HepG2 (cell line): ENCODE measurements around the gene PRIM2. TPM values are rescaled to one million over a fixed set of nuclear protein-coding genes. Genes with fewer than 3 reads are reported as not detected.

Experiments used
- ATAC-seq: fragments of 200-7000 bp; cut with Tn5 transposase; 3 replicates; pipeline ENCODE4 v1.9.1; 2020; ENCODE audit warnings: mild to moderate bottlenecking, moderate library complexity
- BruUV-seq: library from RNA; stranded (reverse); fragments of 400-500 nt; replicated peaks from 2 replicates; lab custom pipeline; 2021; lab: Mats Ljungman, UMichigan
- CTCF ChIA-PET: fragments of 300-600 bp; formaldehyde crosslinking; extraction: SDS; loops from one replicate; lab custom pipeline; 2021; ENCODE audit warnings: low total read pairs, inconsistent platforms, low intra/inter-chr PET ratio; lab: Yijun Ruan, JAX
- POLR2A ChIA-PET: fragments of 350-600 bp; sonication (Branson Sonifier 250); formaldehyde crosslinking; loops from one replicate; lab custom pipeline; 2020; ENCODE audit warnings: antibody characterized with exemption, inconsistent platforms; lab: Yijun Ruan, JAX
- DNase-seq: peaks from one replicate; pipeline ENCODE4 v3.0.0-alpha.2; 2015; ENCODE audit warnings: low spot score
- FAIRE-seq: peaks from 3 replicates; lab custom pipeline; 2011; peaks lifted over from hg19 to GRCh38; lab: Jason Lieb, UNC
- H2AFZ ChIP-seq: one replicate; pipeline ENCODE4 v1.6.1; 2011; ENCODE audit warnings: low read length, inconsistent platforms
- H3K27ac ChIP-seq: fragments of 300-600 bp; 3 replicates; pipeline ENCODE4 v1.8.0; 2011; ENCODE audit warnings: mixed run types, mild to moderate bottlenecking, mixed read lengths, low read length, inconsistent platforms; ENCODE audit not compliant: insufficient read depth; ENCODE audit errors: extremely low read length
- H3K27me3 ChIP-seq, 2 experiments: fragments of 200-600 bp in 1 of 2; 2 replicates in 1 of 2; 3 replicates in 1 of 2; pipeline versions ENCODE4 v1.6.0 to v1.8.0; 2011; ENCODE audit warnings: low read length in 2 of 2, mild to moderate bottlenecking in 2 of 2, moderate library complexity in 2 of 2, inconsistent platforms in 1 of 2; ENCODE audit not compliant: insufficient read depth in 2 of 2, control insufficient read depth in 1 of 2
- H3K36me3 ChIP-seq, 2 experiments: fragments of 200-600 bp in 1 of 2; replicated peaks in 1 of 2; 2 replicates in 1 of 2; 3 replicates in 1 of 2; pipeline versions ENCODE4 v1.5.1 to v1.8.0; 2011; ENCODE audit warnings: low read length in 2 of 2, inconsistent platforms in 1 of 2; ENCODE audit not compliant: insufficient read depth in 2 of 2, control insufficient read depth in 1 of 2
- H3K4me1 ChIP-seq: 2 replicates; pipeline ENCODE4 v1.5.1; 2012; ENCODE audit warnings: low read length, inconsistent platforms; ENCODE audit not compliant: insufficient read depth
- H3K4me2 ChIP-seq: 2 replicates; pipeline ENCODE4 v1.6.0; 2011; ENCODE audit warnings: low read depth, low read length, inconsistent platforms
- H3K4me3 ChIP-seq, 3 experiments: fragments of 200-600 bp in 1 of 3; sonication (generic), shearing (Covaris generic) in 1 of 3; replicated peaks in 1 of 3; 2 replicates each; pipeline ENCODE4 v1.5.1; 2011 to 2016; ENCODE audit warnings: low read length in 3 of 3, inconsistent platforms in 2 of 3, low read depth in 2 of 3, mild to moderate bottlenecking in 2 of 3, control low read depth in 1 of 3, mixed read lengths in 1 of 3; ENCODE audit not compliant: insufficient read depth in 1 of 3
- H3K79me2 ChIP-seq: one replicate; pipeline ENCODE4 v1.6.1; 2011; ENCODE audit warnings: low read length, inconsistent platforms; ENCODE audit not compliant: insufficient read depth
- H3K9ac ChIP-seq: 2 replicates; pipeline ENCODE4 v1.6.0; 2011; ENCODE audit warnings: mild to moderate bottlenecking, low read depth, low read length, inconsistent platforms; ENCODE audit not compliant: insufficient read depth
- H3K9me3 ChIP-seq: 2 replicates; pipeline ENCODE4 v1.5.1; 2012; ENCODE audit warnings: mild to moderate bottlenecking, low read length
- H4K20me1 ChIP-seq: 2 replicates; pipeline ENCODE4 v1.6.0; 2011; ENCODE audit warnings: inconsistent platforms, mild to moderate bottlenecking, low read length, moderate library complexity; ENCODE audit not compliant: insufficient read depth
- DNMT1 ChIP-seq: sonication (generic); formaldehyde crosslinking; IDR thresholded peaks from 2 replicates; pipeline ENCODE4 v1.5.1; 2020; ENCODE audit warnings: mild to moderate bottlenecking, missing genetic modification reagents
- ELF4 ChIP-seq: sonication (generic); formaldehyde crosslinking; IDR thresholded peaks from 2 replicates; pipeline ENCODE4 v1.5.0; 2020; ENCODE audit warnings: missing genetic modification reagents, mild to moderate bottlenecking, moderate library complexity, borderline replicate concordance
- POGZ ChIP-seq: sonication (generic); formaldehyde crosslinking; IDR thresholded peaks from 2 replicates; pipeline ENCODE4 v1.4.0; 2020; ENCODE audit warnings: mild to moderate bottlenecking, missing genetic modification reagents
- SMAD1 ChIP-seq: sonication (generic); formaldehyde crosslinking; IDR thresholded peaks from 2 replicates; pipeline ENCODE4 v1.4.0; 2020; ENCODE audit warnings: missing genetic modification reagents, low read depth, mild to moderate bottlenecking, borderline replicate concordance
- TOE1 ChIP-seq: sonication (generic); formaldehyde crosslinking; IDR thresholded peaks from 2 replicates; pipeline ENCODE4 v1.4.0; 2020; ENCODE audit warnings: mild to moderate bottlenecking, missing genetic modification reagents
- ZMAT3 ChIP-seq: sonication (generic); formaldehyde crosslinking; conservative IDR thresholded peaks from 2 replicates; pipeline ENCODE4 v1.7.0; 2021; ENCODE audit warnings: missing genetic modification reagents
- ZNF552 ChIP-seq: sonication (generic); formaldehyde crosslinking; IDR thresholded peaks from 2 replicates; pipeline ENCODE4 v1.9.0; 2022; ENCODE audit warnings: missing genetic modification reagents, mild to moderate bottlenecking, borderline replicate concordance
- WGBS: methylation state at CpG from one replicate; pipeline ENCODE4 v1.1.6; 2017; ENCODE audit warnings: low lambda C conversion rate; 5-methylcytosine and 5-hydroxymethylcytosine counted together
- in situ Hi-C: cut with HindIII; loops from 2 replicates; pipeline ENCODE4 v1.10.0; 2017; ENCODE audit warnings: low pct_unique_long_range_greater_than_20kb; ENCODE audit not compliant: extremely low pct_ligation_motif_present
- intact Hi-C: fragments of 100-400 bp; cut with micrococcal nuclease; formaldehyde crosslinking; loops from one replicate; pipeline ENCODE4 v1.10.0; 2022; ENCODE audit not compliant: unreplicated experiment
- polyA plus RNA-seq, 8 experiments: library from polyadenylated mRNA; depleted of rRNA in 3 of 8; stranded (reverse) in 7 of 8; unstranded in 1 of 8; fragments of >200 nt; fragmentation: Illumina TruSeq in 4 of 8; extraction: Trizol in 4 of 8; gene quantifications; 2 replicates each; pipeline versions ENCODE4 v1.2.1 to v1.2.3, GENCODE V29; 2011 to 2016; ENCODE audit warnings: low read depth in 4 of 8, missing spikeins in 1 of 8, mixed read lengths in 1 of 8; ENCODE audit not compliant: insufficient read depth in 1 of 8
- total RNA-seq, 5 experiments: library from RNA; depleted of rRNA; stranded (reverse); fragments of >200 nt; fragmentation: Illumina TruSeq; extraction: Trizol; gene quantifications; 2 replicates each; pipeline ENCODE4 v1.2.3, GENCODE V29; 2016; ENCODE audit warnings: low read depth in 1 of 5

Gene PRIM2
- total and polyA plus RNA-seq, 2 of the 13 experiments (the other 11 are each of a cell fraction or from before 2014, with no cell fraction given) = 8.0 to 52.7 TPM

DNA sequence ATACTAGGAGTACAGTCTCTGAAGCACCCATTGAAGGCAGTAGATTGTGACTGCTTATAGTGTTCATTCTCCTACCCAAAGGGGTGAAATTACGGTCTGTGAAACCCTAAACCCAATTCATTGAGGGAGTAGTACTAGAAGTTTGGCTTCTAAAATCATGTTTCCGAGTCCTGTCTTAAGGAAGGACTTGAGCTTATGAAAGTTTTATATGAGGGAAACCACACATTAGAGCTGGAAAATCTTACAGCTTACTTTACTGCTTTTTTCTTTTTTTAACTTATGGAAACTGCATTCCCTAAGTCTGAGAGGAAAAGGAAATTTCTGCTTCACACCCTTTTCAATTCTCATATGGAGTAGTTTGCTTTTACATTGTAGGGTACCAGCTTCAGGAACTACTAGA, 38.4 kb upstream of the PRIM2 start:
- no TSS peak for BruUV-seq

DNA sequence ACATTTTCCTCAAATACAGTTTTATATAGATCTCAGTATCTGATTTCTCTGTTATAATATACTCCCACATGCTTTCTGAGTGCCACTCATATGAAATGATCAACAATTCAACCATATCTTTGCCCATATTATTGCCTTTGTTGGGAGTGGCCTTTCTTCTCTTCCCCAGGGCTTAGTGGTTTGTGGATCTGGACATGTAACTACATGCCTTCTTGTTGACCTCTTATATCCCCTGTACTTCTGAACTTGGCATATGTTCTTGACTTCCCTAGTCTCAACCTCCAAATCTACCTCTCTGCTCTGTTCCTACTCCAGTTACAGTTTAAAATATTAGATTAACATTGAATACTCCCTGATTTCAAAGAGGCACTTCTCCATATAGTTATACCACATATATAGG, 34.3 kb upstream of the PRIM2 start:
- intact Hi-C loops = no loop called here
- H3K9me3 ChIP-seq = no peaks in the 10 kb centered on the region
- H3K4me2 ChIP-seq = no peak overlapping the region
- DNase-seq = no peak
- H3K27me3 ChIP-seq = peaks cover 0 to 12% of the 10 kb centered on the region in 2 experiments; a peak in 2 of 5 replicates
- BruUV-seq = no TSS peak
- H3K79me2 ChIP-seq = no peaks in the 10 kb centered on the region
- FAIRE-seq = no peak
- no peak for ATAC-seq
- TF ChIP-seq SMAD1 (CRISPR knock-in tag) (no peak), TOE1 (CRISPR knock-in tag) (no peak), ELF4 (CRISPR knock-in tag) (no peak)
- TF ChIP-seq, all 625 proteins: peak for 0
- H3K27ac ChIP-seq = no peak overlapping the region
- no peaks in the 10 kb centered on the region for H3K4me1 ChIP-seq
- POLR2A ChIA-PET = no interaction called here
- H4K20me1 ChIP-seq = no peaks in the 10 kb centered on the region
- CTCF ChIA-PET = no interaction called here
- H2AFZ ChIP-seq = no peak overlapping the region
- in situ Hi-C loops = no loop called here
- H3K4me3 ChIP-seq = no peak overlapping the region
- H3K9ac ChIP-seq = no peak overlapping the region
- H3K36me3 ChIP-seq = no peaks in the 10 kb centered on the region

More for the DNA sequence above, 38.4 kb upstream of the PRIM2 start:
- no peak overlapping the region for H3K9ac ChIP-seq
- H3K4me2 ChIP-seq = no peak overlapping the region
- in situ Hi-C loops (no loop called here), intact Hi-C loops (no loop called here)
- ATAC-seq (no peak), FAIRE-seq (no peak), DNase-seq (no peak)
- peaks cover 7% of the 10 kb centered on the region for H3K4me1 ChIP-seq
- no peaks in the 10 kb centered on the region for H3K9me3 ChIP-seq
- no peaks in the 10 kb centered on the region for H3K79me2 ChIP-seq
- ChIA-PET CTCF (no interaction called here), POLR2A (no interaction called here)
- no peaks in the 10 kb centered on the region for H3K36me3 ChIP-seq
- H3K4me3 ChIP-seq = no peak overlapping the region
- TF ChIP-seq POGZ (CRISPR knock-in tag) (no peak), DNMT1 (no peak), ZNF552 (CRISPR knock-in tag) (no peak), ZMAT3 (CRISPR knock-in tag) (no peak)
- no peak overlapping the region for H3K27ac ChIP-seq
- H2AFZ ChIP-seq = no peak overlapping the region
- WGBS = 13% methylated on average over 2 of the region's 2 CpGs
- H4K20me1 ChIP-seq = no peaks in the 10 kb centered on the region
- peaks cover 0 to 12% of the 10 kb centered on the region in 2 experiments; a peak in 2 of 5 replicates for H3K27me3 ChIP-seq
